Measurements from ENCODE around the gene OGDH. TPM values are rescaled to one million over a fixed set of nuclear protein-coding genes. Genes with fewer than 3 reads are reported as not detected.

Gene OGDH
- polyA plus RNA-seq, 1 donor, result 97.4 TPM

GRCh38 chr7:44706788-44707557, 100.5 kb downstream of the OGDH start:
- no peak for DNase-seq
- Histone ChIP-seq H3K4me1 (ENCODE audit: control insufficient read depth, insufficient read depth, low read length) (no peaks in the 10 kb centered on the region), H3K36me3 (ENCODE audit: control insufficient read depth, insufficient read depth, low read length) (peaks cover 49% of the 10 kb centered on the region), H3K4me3 (ENCODE audit: low read length) (no peak overlapping the region), H3K27me3 (ENCODE audit: control insufficient read depth, insufficient read depth, low read length) (no peaks in the 10 kb centered on the region), H3K9me3 (ENCODE audit: control insufficient read depth, low read depth, low read length) (no peaks in the 10 kb centered on the region), H3K27ac (ENCODE audit: low read length) (no peak overlapping the region)
- WGBS (ENCODE audit: insufficient coverage, low lambda C conversion rate), result no CpG with 5 or more reads among the region's 20 CpGs

- Histone ChIP-seq H3K27me3 (ENCODE audit: control insufficient read depth, insufficient read depth, low read length) (no peaks in the 10 kb centered on the region), H3K36me3 (ENCODE audit: control insufficient read depth, insufficient read depth, low read length) (peaks cover 44% of the 10 kb centered on the region), H3K4me1 (ENCODE audit: control insufficient read depth, insufficient read depth, low read length) (peaks cover 4% of the 10 kb centered on the region), H3K27ac (ENCODE audit: low read length) (no peak overlapping the region), H3K9me3 (ENCODE audit: control insufficient read depth, low read depth, low read length) (no peaks in the 10 kb centered on the region), H3K4me3 (ENCODE audit: low read length) (no peak overlapping the region)
- no peak for DNase-seq
- no CpG with 5 or more reads among the region's 21 CpGs for WGBS (ENCODE audit: insufficient coverage, low lambda C conversion rate)
Measured at GRCh38 chr7:44707558-44708230, 101.3 kb downstream of the OGDH start.

GRCh38 chr7:44709011-44709915, 102.8 kb downstream of the OGDH start:
- Histone ChIP-seq H3K36me3 (ENCODE audit: control insufficient read depth, insufficient read depth, low read length) (peaks cover 36% of the 10 kb centered on the region), H3K9me3 (ENCODE audit: control insufficient read depth, low read depth, low read length) (no peaks in the 10 kb centered on the region), H3K27me3 (ENCODE audit: control insufficient read depth, insufficient read depth, low read length) (no peaks in the 10 kb centered on the region), H3K4me3 (ENCODE audit: low read length) (no peak overlapping the region), H3K27ac (ENCODE audit: low read length) (no peak overlapping the region), H3K4me1 (ENCODE audit: control insufficient read depth, insufficient read depth, low read length) (peaks cover 4% of the 10 kb centered on the region)
- DNase-seq, result no peak
- no CpG with 5 or more reads among the region's 19 CpGs for WGBS (ENCODE audit: insufficient coverage, low lambda C conversion rate)

- H3K27me3 ChIP-seq (ENCODE audit: control insufficient read depth, insufficient read depth, low read length), result no peaks in the 10 kb centered on the region
- H3K4me3 ChIP-seq (ENCODE audit: low read length), result no peak overlapping the region
- 82% methylated on average over 2 of the region's 10 CpGs for WGBS (ENCODE audit: insufficient coverage, low lambda C conversion rate)
- no peak for DNase-seq
- H3K4me1 ChIP-seq (ENCODE audit: control insufficient read depth, insufficient read depth, low read length), result peaks cover 4% of the 10 kb centered on the region
- no peak overlapping the region for H3K27ac ChIP-seq (ENCODE audit: low read length)
- H3K9me3 ChIP-seq (ENCODE audit: control insufficient read depth, low read depth, low read length), result no peaks in the 10 kb centered on the region
- H3K36me3 ChIP-seq (ENCODE audit: control insufficient read depth, insufficient read depth, low read length), result peaks cover 36% of the 10 kb centered on the region
Measured at GRCh38 chr7:44709945-44710596, 103.6 kb downstream of the OGDH start.

GRCh38 chr7:44711528-44711927, 105.1 kb downstream of the OGDH start:
- Histone ChIP-seq H3K4me3 (ENCODE audit: low read length) (no peak overlapping the region), H3K9me3 (ENCODE audit: control insufficient read depth, low read depth, low read length) (no peaks in the 10 kb centered on the region), H3K27me3 (ENCODE audit: control insufficient read depth, insufficient read depth, low read length) (no peaks in the 10 kb centered on the region), H3K27ac (ENCODE audit: low read length) (no peak overlapping the region), H3K4me1 (ENCODE audit: control insufficient read depth, insufficient read depth, low read length) (peaks cover 4% of the 10 kb centered on the region), H3K36me3 (ENCODE audit: control insufficient read depth, insufficient read depth, low read length) (peaks cover 32% of the 10 kb centered on the region)
- no peak for DNase-seq
- WGBS (ENCODE audit: insufficient coverage, low lambda C conversion rate), result 100% methylated on average over 1 of the region's 5 CpGs

GRCh38 chr7:44712012-44712411, 105.6 kb downstream of the OGDH start:
- Histone ChIP-seq H3K4me3 (ENCODE audit: low read length) (no peak overlapping the region), H3K4me1 (ENCODE audit: control insufficient read depth, insufficient read depth, low read length) (peaks cover 4% of the 10 kb centered on the region), H3K27ac (ENCODE audit: low read length) (no peak overlapping the region), H3K9me3 (ENCODE audit: control insufficient read depth, low read depth, low read length) (no peaks in the 10 kb centered on the region), H3K36me3 (ENCODE audit: control insufficient read depth, insufficient read depth, low read length) (peaks cover 28% of the 10 kb centered on the region), H3K27me3 (ENCODE audit: control insufficient read depth, insufficient read depth, low read length) (no peaks in the 10 kb centered on the region)
- 13% methylated on average over 1 of the region's 5 CpGs for WGBS (ENCODE audit: insufficient coverage, low lambda C conversion rate)
- no peak for DNase-seq

GRCh38 chr7:44713141-44713540, 106.7 kb downstream of the OGDH start:
- Histone ChIP-seq H3K9me3 (ENCODE audit: control insufficient read depth, low read depth, low read length) (no peaks in the 10 kb centered on the region), H3K4me3 (ENCODE audit: low read length) (no peak overlapping the region), H3K36me3 (ENCODE audit: control insufficient read depth, insufficient read depth, low read length) (peaks cover 17% of the 10 kb centered on the region), H3K27ac (ENCODE audit: low read length) (no peak overlapping the region), H3K27me3 (ENCODE audit: control insufficient read depth, insufficient read depth, low read length) (no peaks in the 10 kb centered on the region), H3K4me1 (ENCODE audit: control insufficient read depth, insufficient read depth, low read length) (peaks cover 4% of the 10 kb centered on the region)
- DNase-seq, result no peak
- WGBS (ENCODE audit: insufficient coverage, low lambda C conversion rate), result no CpG with 5 or more reads among the region's 2 CpGs

GRCh38 chr7:44713680-44714335, 107.4 kb downstream of the OGDH start:
- H3K36me3 ChIP-seq (ENCODE audit: control insufficient read depth, insufficient read depth, low read length), result peaks cover 12% of the 10 kb centered on the region
- peaks cover 4% of the 10 kb centered on the region for H3K4me1 ChIP-seq (ENCODE audit: control insufficient read depth, insufficient read depth, low read length)
- 83% methylated on average over 1 of the region's 7 CpGs for WGBS (ENCODE audit: insufficient coverage, low lambda C conversion rate)
- no peaks in the 10 kb centered on the region for H3K27me3 ChIP-seq (ENCODE audit: control insufficient read depth, insufficient read depth, low read length)
- DNase-seq, result no peak
- no peak overlapping the region for H3K27ac ChIP-seq (ENCODE audit: low read length)
- no peaks in the 10 kb centered on the region for H3K9me3 ChIP-seq (ENCODE audit: control insufficient read depth, low read depth, low read length)
- H3K4me3 ChIP-seq (ENCODE audit: low read length), result no peak overlapping the region

- WGBS (ENCODE audit: insufficient coverage, low lambda C conversion rate), result no CpG with 5 or more reads among the region's 3 CpGs
- Histone ChIP-seq H3K9me3 (ENCODE audit: control insufficient read depth, low read depth, low read length) (peaks cover 4% of the 10 kb centered on the region), H3K36me3 (ENCODE audit: control insufficient read depth, insufficient read depth, low read length) (no peaks in the 10 kb centered on the region), H3K27me3 (ENCODE audit: control insufficient read depth, insufficient read depth, low read length) (no peaks in the 10 kb centered on the region), H3K4me1 (ENCODE audit: control insufficient read depth, insufficient read depth, low read length) (peaks cover 4% of the 10 kb centered on the region), H3K4me3 (ENCODE audit: low read length) (no peak overlapping the region), H3K27ac (ENCODE audit: low read length) (no peak overlapping the region)
- no peak for DNase-seq
Measured at GRCh38 chr7:44716205-44716604, 109.8 kb downstream of the OGDH start.
